Smooth muscle cell (in vitro differentiated cells): ENCODE data around the gene SUSD3. TPM values are rescaled to one million over a fixed set of nuclear protein-coding genes. Genes with fewer than 3 reads are reported as not detected.

ENCODE experiments used
- DNase-seq: peaks from one replicate; lab custom pipeline; 2025; ENCODE audit not compliant: unreplicated experiment; lab: John Stamatoyannopoulos, UW
- H2AFZ ChIP-seq: fragments of 200-600 bp; sonication (generic); 2 replicates; pipeline ENCODE4 v1.6.0; 2016; ENCODE audit warnings: antibody characterized with exemption, low read depth, mild to moderate bottlenecking
- H3F3A ChIP-seq: fragments of 200-600 bp; sonication (generic); 2 replicates; pipeline ENCODE4 v1.6.0; 2017; ENCODE audit warnings: antibody characterized with exemption, low read depth
- H3K27ac ChIP-seq: fragments of 200-600 bp; sonication (generic); 2 replicates; pipeline ENCODE4 v1.5.1; 2016; ENCODE audit warnings: low read depth, mild to moderate bottlenecking
- H3K27me3 ChIP-seq: fragments of 200-600 bp; sonication (generic); 2 replicates; pipeline ENCODE4 v1.6.1; 2016; ENCODE audit warnings: low read depth, mild to moderate bottlenecking
- H3K36me3 ChIP-seq: fragments of 200-600 bp; sonication (generic); 2 replicates; pipeline ENCODE4 v1.5.1; 2016; ENCODE audit warnings: low read depth
- H3K4me1 ChIP-seq: fragments of 200-600 bp; sonication (generic); 2 replicates; pipeline ENCODE4 v1.5.1; 2016; ENCODE audit warnings: low read depth
- H3K4me2 ChIP-seq: fragments of 200-600 bp; sonication (generic); 2 replicates; pipeline ENCODE4 v1.6.0; 2016; ENCODE audit warnings: mild to moderate bottlenecking
- H3K4me3 ChIP-seq: fragments of 200-600 bp; sonication (generic); 2 replicates; pipeline ENCODE4 v1.5.1; 2016; ENCODE audit warnings: mild to moderate bottlenecking
- H3K79me2 ChIP-seq: fragments of 200-600 bp; sonication (generic); 2 replicates; pipeline ENCODE4 v1.6.0; 2016; ENCODE audit warnings: low read depth, mild to moderate bottlenecking
- H3K9ac ChIP-seq: fragments of 200-600 bp; sonication (generic); 2 replicates; pipeline ENCODE4 v1.6.0; 2016; ENCODE audit warnings: low read depth
- H3K9me3 ChIP-seq: fragments of 200-600 bp; sonication (generic); replicated peaks from 2 replicates; pipeline ENCODE4 v1.5.1; 2016; ENCODE audit warnings: low read depth
- H4K20me1 ChIP-seq: fragments of 200-600 bp; sonication (generic); 2 replicates; pipeline ENCODE4 v1.6.0; 2016; ENCODE audit warnings: low read depth
- CTCF ChIP-seq: fragments of 200-600 bp; sonication (generic); IDR thresholded peaks from 2 replicates; pipeline ENCODE4 v1.5.1; 2017; ENCODE audit warnings: borderline replicate concordance, mild to moderate bottlenecking, antibody characterized with exemption; ENCODE audit not compliant: insufficient read depth, poor library complexity, severe bottlenecking
- WGBS: methylation state at CpG from one replicate; pipeline ENCODE4 v1.1.7; 2016; ENCODE audit warnings: low lambda C conversion rate; 5-methylcytosine and 5-hydroxymethylcytosine counted together
- polyA plus RNA-seq: library from polyadenylated mRNA; unstranded; fragments of >200 nt; fragmentation: Nextera tagmentation; extraction: Ambion mirVana; gene quantifications from 2 replicates; pipeline ENCODE4 v1.2.1, GENCODE V29; 2016
- total RNA-seq: library from RNA; depleted of rRNA; stranded (reverse); fragments of >200 nt; gene quantifications from 2 replicates; pipeline ENCODE4 v1.2.3, GENCODE V29; 2014

The SUSD3 gene
- total and polyA plus RNA-seq, 2 experiments from 2014 or later = 0.34 TPM; not detected in 1

GRCh38 chr9:93088656-93089015, 30.1 kb downstream of the SUSD3 start:
- H3K4me2 ChIP-seq = no peak overlapping the region
- WGBS = 93% methylated on average over 4 of the region's 4 CpGs
- H4K20me1 ChIP-seq = no peaks in the 10 kb centered on the region
- H3K79me2 ChIP-seq = no peaks in the 10 kb centered on the region
- H3F3A ChIP-seq = peaks cover 8% of the 10 kb centered on the region
- H3K9ac ChIP-seq = no peak overlapping the region
- no peak for TF ChIP-seq CTCF
- H3K27me3 ChIP-seq = no peaks in the 10 kb centered on the region
- H3K4me1 ChIP-seq = no peaks in the 10 kb centered on the region
- no peak overlapping the region for H3K27ac ChIP-seq
- no peak overlapping the region for H2AFZ ChIP-seq
- no peaks in the 10 kb centered on the region for H3K36me3 ChIP-seq
- H3K4me3 ChIP-seq = no peak overlapping the region
- H3K9me3 ChIP-seq = no peaks in the 10 kb centered on the region
- no peak for DNase-seq

- no peaks in the 10 kb centered on the region for H3K9me3 ChIP-seq
- H3K4me2 ChIP-seq = no peak overlapping the region
- H3F3A ChIP-seq = peaks cover 8% of the 10 kb centered on the region
- H4K20me1 ChIP-seq = no peaks in the 10 kb centered on the region
- H3K4me3 ChIP-seq = no peak overlapping the region
- H2AFZ ChIP-seq = no peak overlapping the region
- no peaks in the 10 kb centered on the region for H3K36me3 ChIP-seq
- DNase-seq = no peak
- WGBS = 90% methylated on average over 5 of the region's 5 CpGs
- H3K4me1 ChIP-seq = no peaks in the 10 kb centered on the region
- H3K9ac ChIP-seq = no peak overlapping the region
- H3K27me3 ChIP-seq = no peaks in the 10 kb centered on the region
- no peaks in the 10 kb centered on the region for H3K79me2 ChIP-seq
- no peak for TF ChIP-seq CTCF
- no peak overlapping the region for H3K27ac ChIP-seq
Measured at GRCh38 chr9:93089024-93089423, 30.5 kb downstream of the SUSD3 start.

- no peak for DNase-seq
- Histone ChIP-seq H3F3A (peaks cover 8% of the 10 kb centered on the region), H3K4me3 (no peak overlapping the region), H2AFZ (no peak overlapping the region), H3K36me3 (no peaks in the 10 kb centered on the region), H3K9me3 (no peaks in the 10 kb centered on the region), H3K4me1 (no peaks in the 10 kb centered on the region), H3K27me3 (no peaks in the 10 kb centered on the region), H3K9ac (no peak overlapping the region), H4K20me1 (no peaks in the 10 kb centered on the region), H3K4me2 (no peak overlapping the region), H3K27ac (no peak overlapping the region), H3K79me2 (no peaks in the 10 kb centered on the region)
- no peak for TF ChIP-seq CTCF
- WGBS = 90% methylated on average over 12 of the region's 12 CpGs
Measured at GRCh38 chr9:93089481-93089991, 31.0 kb downstream of the SUSD3 start.

- H3K4me2 ChIP-seq = no peak overlapping the region
- H3K79me2 ChIP-seq = no peaks in the 10 kb centered on the region
- H3K4me1 ChIP-seq = no peaks in the 10 kb centered on the region
- H3K27me3 ChIP-seq = no peaks in the 10 kb centered on the region
- WGBS = 97% methylated on average over 8 of the region's 8 CpGs
- H4K20me1 ChIP-seq = no peaks in the 10 kb centered on the region
- no peak for TF ChIP-seq CTCF
- no peak overlapping the region for H3K9ac ChIP-seq
- peaks cover 8% of the 10 kb centered on the region for H3F3A ChIP-seq
- no peak for DNase-seq
- H2AFZ ChIP-seq = no peak overlapping the region
- no peak overlapping the region for H3K4me3 ChIP-seq
- no peak overlapping the region for H3K27ac ChIP-seq
- H3K9me3 ChIP-seq = no peaks in the 10 kb centered on the region
- H3K36me3 ChIP-seq = no peaks in the 10 kb centered on the region
Measured at GRCh38 chr9:93090091-93090655, 31.7 kb downstream of the SUSD3 start.
